Measurements from ENCODE around the gene UNC13D. TPM values are rescaled to one million over a fixed set of nuclear protein-coding genes. Genes with fewer than 3 reads are reported as not detected.

UNC13D gene
- total and polyA plus RNA-seq, 2 of the 4 experiments (the other 2 are of a cell fraction) = under 0.01 to 0.31 TPM

GRCh38 chr17:75844530-75845057 is 390 bp upstream of the UNC13D start:
- H3K23ac ChIP-seq (ENCODE audit: low read depth, low read length) = no peak overlapping the region; the same call in 1 of the 2 replicates
- peak overlapping the region; percentile 26 for H3K27ac ChIP-seq (ENCODE audit: insufficient read depth, low read length)
- POLR2A ChIA-PET (ENCODE audit: unreplicated experiment) = no interaction called here
- dilution Hi-C loops (cut with HindIII; ENCODE audit: low sequenced_read_pairs, unreplicated experiment) = no loop called here
- H3K9ac ChIP-seq (ENCODE audit: low read depth, low read length) = no peak overlapping the region
- no peaks in the 10 kb centered on the region for H3K9me3 ChIP-seq (ENCODE audit: control insufficient read depth, insufficient read depth, low read length)
- H2BK5ac ChIP-seq (ENCODE audit: low read depth, low read length, poor library complexity, severe bottlenecking) = peak overlapping the region; percentile 82
- H2AFZ ChIP-seq (replicated peaks; ENCODE audit: low read length, poor library complexity) = peak overlapping the region; percentile 88
- H3K14ac ChIP-seq (replicated peaks; ENCODE audit: low read depth, low read length) = peak overlapping the region; percentile 63
- H2BK15ac ChIP-seq (ENCODE audit: low read depth, low read length) = no peak overlapping the region; the same call in 2 of the 3 replicates
- no peak overlapping the region for H3K4me3 ChIP-seq (ENCODE audit: insufficient read depth, low read depth, low read length)
- H4K91ac ChIP-seq (ENCODE audit: insufficient read depth, low read depth, low read length) = peak overlapping the region; percentile 66
- WGBS, 2 experiments (ENCODE audit: extremely low coverage in 2 of 2, insufficient read length in 1 of 2) = 75% methylated on average over 2 of the region's 14 CpGs; no CpG with 5 or more reads in 1 of the 2 experiments
- intact Hi-C loops (cut with micrococcal nuclease) = no loop called here
- H3K4me2 ChIP-seq (ENCODE audit: low read depth, low read length) = no peak overlapping the region
- TF ChIP-seq NFE2L2 (IDR thresholded peaks at IDR 0.05; ENCODE audit: low read depth, low read length) (no peak), CHD1 (IDR thresholded peaks at IDR 0.05; ENCODE audit: low read depth, low read length) (no peak), CEBPB (IDR thresholded peaks at IDR 0.05; ENCODE audit: low read depth, low read length) (no peak), CTCF (conservative IDR thresholded peaks at IDR 0.05; ENCODE audit: low read depth, low read length) (no peak), RAD21 (IDR thresholded peaks at IDR 0.05; ENCODE audit: low read length) (no peak), BHLHE40 (IDR thresholded peaks at IDR 0.05; ENCODE audit: low read depth, low read length) (no peak), SMC3 (IDR thresholded peaks at IDR 0.05; ENCODE audit: low read depth, low read length) (no peak), MAZ (IDR thresholded peaks at IDR 0.05; ENCODE audit: borderline replicate concordance, low read depth, low read length) (no peak)
- TF ChIP-seq, protein P1, sequence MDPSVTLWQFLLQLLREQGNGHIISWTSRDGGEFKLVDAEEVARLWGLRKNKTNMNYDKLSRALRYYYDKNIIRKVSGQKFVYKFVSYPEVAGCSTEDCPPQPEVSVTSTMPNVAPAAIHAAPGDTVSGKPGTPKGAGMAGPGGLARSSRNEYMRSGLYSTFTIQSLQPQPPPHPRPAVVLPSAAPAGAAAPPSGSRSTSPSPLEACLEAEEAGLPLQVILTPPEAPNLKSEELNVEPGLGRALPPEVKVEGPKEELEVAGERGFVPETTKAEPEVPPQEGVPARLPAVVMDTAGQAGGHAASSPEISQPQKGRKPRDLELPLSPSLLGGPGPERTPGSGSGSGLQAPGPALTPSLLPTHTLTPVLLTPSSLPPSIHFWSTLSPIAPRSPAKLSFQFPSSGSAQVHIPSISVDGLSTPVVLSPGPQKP (IDR thresholded peaks at IDR 0.05; ENCODE audit: borderline replicate concordance, low read depth, low read length) = no peak
- DNase-seq (no peak), ATAC-seq (ENCODE audit: low read depth) (peak; percentile 47)
- 0 out of 4 replicates have a peak, but pooled peaks cover 0 to 2% of the 10 kb centered on the region in 2 experiments for H3K79me1 ChIP-seq (ENCODE audit: low read depth in 1 of 2, low read length in 2 of 2)
- no peak overlapping the region; the same call in 1 of the 2 replicates for H2BK20ac ChIP-seq (ENCODE audit: low read depth, low read length)
- CTCF ChIA-PET = no interaction called here
- H4K8ac ChIP-seq (ENCODE audit: low read depth in 2 of 2, low read length in 2 of 2) = peak overlapping the region; percentile 4 to 83; a peak in 3 of 4 replicates
- peaks cover 7% of the 10 kb centered on the region for H4K20me1 ChIP-seq (ENCODE audit: insufficient read depth, low read length)
- peak overlapping the region; percentile 86 for H2AK5ac ChIP-seq (ENCODE audit: low read depth, low read length)
- H3K9me1 ChIP-seq (ENCODE audit: insufficient read depth, low read length) = 0 out of 2 replicates have a peak, but pooled peaks cover 4% of the 10 kb centered on the region
- peaks cover 36% of the 10 kb centered on the region for H3K36me3 ChIP-seq (ENCODE audit: control insufficient read depth, insufficient read depth, low read length)
- no peak overlapping the region for H4K5ac ChIP-seq (ENCODE audit: low read depth, low read length)
- H3K4ac ChIP-seq (ENCODE audit: low read depth, low read length) = peak overlapping the region; percentile 85
- H3K27me3 ChIP-seq (ENCODE audit: control insufficient read depth, insufficient read depth, low read length) = no peaks in the 10 kb centered on the region
- no peak overlapping the region for H3K18ac ChIP-seq (ENCODE audit: low read depth, low read length)
- in situ Hi-C loops (cut with MboI; ENCODE audit: low sequenced_read_pairs) = no loop called here
- H2BK120ac ChIP-seq (ENCODE audit: low read depth, low read length) = peak overlapping the region; percentile 88
- H2AK9ac ChIP-seq (replicated peaks; ENCODE audit: low read depth, low read length, poor library complexity) = peak overlapping the region; percentile 98
- H3K4me1 ChIP-seq (ENCODE audit: control insufficient read depth, insufficient read depth, low read length) = peaks cover 6% of the 10 kb centered on the region
- no TSS peak for BruUV-seq (replicated peaks)
- no peak overlapping the region for H3K56ac ChIP-seq (ENCODE audit: extremely low read depth, insufficient read depth, low read length)

Data from IMR-90 (cell line).